NCI-H2107 treated with DMSO at 0.1 percent for 48 hours (cell line): ENCODE data around the gene UBASH3A.
A peak's percentile ranks its signal among the peaks of the same experiment; 100 is the strongest.

Experiments used
- DNase-seq: peaks from one replicate; lab custom pipeline; 2025; ENCODE audit not compliant: unreplicated experiment; lab: John Stamatoyannopoulos, UW

The UBASH3A gene

DNA sequence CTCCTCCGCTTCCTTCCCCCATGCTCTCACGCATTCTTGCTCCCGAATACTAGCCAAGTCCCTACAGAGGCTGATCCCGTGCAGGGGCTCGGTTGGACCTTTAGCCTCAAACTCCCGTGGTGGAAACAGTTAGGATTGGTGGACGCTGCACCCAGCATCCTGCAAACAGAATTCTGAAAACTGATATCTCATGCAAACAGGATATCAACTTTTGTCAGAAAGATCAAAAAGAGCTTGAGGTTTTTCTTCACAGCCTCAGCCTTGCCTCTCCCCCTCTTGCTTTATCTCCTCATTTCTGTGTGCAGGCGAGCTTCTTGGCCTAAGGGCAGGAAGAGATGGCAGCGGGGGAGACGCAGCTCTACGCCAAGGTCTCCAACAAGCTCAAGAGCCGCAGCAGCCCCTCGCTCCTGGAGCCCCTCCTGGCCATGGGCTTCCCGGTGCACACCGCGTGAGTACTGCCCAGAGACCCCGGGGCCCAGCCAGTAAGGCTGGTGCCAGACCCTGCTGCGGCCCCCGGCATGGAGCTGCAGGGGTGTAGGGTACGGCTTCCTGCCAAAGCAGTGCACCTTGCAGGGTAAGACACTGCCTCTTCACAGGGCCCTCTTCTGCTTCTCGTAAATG, at the start of gene UBASH3A:
Gene UBASH3A, plus strand, starts transcription at position 292 of the 621 bp plus-strand sequence. Its CDS starts 44 bp downstream, at position 336.
- no peak for DNase-seq

DNA sequence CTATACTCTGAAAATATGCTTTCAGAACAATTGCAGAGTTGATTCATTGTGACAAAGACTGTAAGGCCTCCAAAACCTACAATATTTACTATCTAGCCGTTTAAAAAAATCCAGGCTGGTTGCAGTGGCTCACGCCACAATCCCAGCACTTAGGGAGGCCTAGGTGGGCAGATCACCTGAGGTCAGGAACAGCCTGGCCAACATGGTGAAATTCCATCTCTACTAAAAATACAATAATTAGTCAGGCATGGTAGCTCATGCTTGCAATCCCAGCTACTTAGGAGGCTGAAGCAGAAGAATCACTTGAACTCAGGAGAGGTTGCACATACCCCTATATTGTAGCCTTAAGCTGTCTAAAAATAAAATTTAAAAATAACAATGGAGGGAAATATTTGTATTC, 47.7 kb upstream of the UBASH3A start:
- DNase-seq = no peak

DNA sequence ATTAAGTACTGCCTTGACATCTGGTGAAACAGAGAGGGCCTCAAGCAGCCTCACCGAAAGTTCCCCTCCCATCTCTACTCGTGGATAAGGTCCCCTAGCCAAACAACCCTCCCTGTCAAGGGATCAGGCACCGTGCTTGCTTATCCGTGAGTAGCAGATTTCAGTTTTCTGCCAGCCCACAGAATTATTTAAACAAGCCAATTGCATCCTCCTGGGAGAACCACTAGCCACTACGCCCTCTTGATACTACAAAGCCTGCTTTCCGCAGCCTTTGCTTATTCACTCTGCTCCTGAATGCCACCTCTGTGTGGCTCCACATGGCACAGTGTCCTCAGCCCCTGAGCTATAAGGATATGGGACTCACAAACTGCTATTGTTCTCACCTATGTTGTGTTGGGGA, 47.1 kb upstream of the UBASH3A start:
- DNase-seq = no peak

DNA sequence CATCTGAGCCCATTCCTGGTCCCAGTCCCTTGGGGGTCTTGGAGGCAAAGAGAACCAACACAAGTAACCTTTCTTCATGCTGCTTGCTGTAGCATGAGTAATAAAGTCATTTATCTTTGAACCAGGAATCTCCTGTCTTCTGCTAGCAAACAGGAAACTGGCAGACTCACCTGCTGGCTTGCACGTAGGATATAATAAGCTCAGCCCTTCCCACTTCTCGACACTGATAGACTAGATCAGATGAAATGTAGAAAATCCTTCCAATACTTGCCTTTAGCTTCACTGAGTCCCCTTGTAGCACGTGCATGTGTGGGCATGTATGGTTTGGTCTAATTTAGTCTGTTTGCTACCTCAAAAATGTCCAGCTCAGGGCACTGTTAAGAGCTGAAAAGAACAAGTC, 46.4 kb upstream of the UBASH3A start:
- DNase-seq = no peak

- no peak for DNase-seq
Measured at GRCh38 chr21:42358261-42358660, 45.4 kb upstream of the UBASH3A start.

DNA sequence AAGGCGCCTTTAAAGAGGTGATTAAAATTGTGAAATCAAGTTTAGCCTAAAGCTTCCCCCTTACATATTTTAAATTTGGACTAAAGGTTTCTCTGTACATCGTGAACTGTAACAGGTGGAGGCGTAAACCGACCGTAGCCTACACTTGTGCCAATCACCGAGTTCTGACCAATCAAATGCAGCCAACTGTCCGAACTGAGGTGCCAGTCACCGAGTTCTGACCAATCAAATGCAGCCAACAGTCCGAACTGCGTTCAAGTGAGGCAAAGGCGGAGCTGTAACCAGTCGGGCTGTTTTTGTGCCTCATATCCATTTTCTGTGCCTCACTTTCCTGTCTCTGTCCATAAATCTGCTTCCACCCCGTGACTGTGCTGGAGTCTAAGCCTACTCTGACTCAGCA, 44.8 kb upstream of the UBASH3A start:
- DNase-seq = no peak

DNA sequence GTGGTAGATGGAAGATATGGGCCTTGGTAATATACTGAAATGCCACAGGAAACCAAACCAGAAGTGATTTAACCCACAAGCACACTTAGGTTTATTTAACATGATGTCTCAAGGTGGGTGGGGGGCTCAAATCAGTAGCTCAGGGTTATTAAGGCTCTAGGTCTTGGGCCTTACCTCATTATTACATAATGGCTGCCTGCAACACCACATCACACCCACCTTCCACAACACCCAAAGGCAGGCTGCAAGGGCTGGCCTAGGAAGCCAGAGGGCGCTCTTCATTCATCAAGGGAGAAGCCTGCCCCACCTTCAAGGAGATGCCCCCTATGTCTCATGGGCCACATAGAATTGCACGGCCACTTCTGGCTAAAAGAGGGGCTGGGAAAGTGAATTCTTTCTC, 43.4 kb upstream of the UBASH3A start:
- DNase-seq = no peak

GRCh38 chr21:42361286-42361685, 42.4 kb upstream of the UBASH3A start:
- DNase-seq = no peak

DNA sequence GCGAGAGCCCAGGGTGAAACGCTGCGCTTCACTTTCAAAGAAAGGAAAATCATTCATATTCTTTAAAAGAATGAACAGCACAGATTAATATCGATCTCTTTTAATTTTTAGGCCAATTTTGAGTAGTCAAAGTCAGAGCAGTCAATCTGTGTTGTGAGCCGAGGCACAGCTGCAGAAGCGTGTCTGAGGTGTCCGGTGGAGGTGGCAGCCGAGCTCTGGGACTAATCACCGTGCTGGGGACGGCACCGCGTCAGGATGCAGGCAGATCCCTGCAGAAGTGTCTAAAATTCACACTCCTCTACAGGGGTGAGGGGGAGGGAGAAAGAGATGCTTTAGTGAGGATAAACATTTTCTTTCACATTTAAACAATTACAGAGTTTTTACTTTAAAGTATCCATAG, 41.5 kb upstream of the UBASH3A start:
- DNase-seq = no peak

GRCh38 chr21:42362700-42363099, 41.0 kb upstream of the UBASH3A start:
- DNase-seq = no peak

GRCh38 chr21:42363312-42363711, 40.4 kb upstream of the UBASH3A start:
- DNase-seq = no peak

GRCh38 chr21:42364304-42364865, 39.3 kb upstream of the UBASH3A start:
- DNase-seq = no peak

- no peak for DNase-seq
Measured at GRCh38 chr21:42365770-42366169, 37.9 kb upstream of the UBASH3A start.

DNA sequence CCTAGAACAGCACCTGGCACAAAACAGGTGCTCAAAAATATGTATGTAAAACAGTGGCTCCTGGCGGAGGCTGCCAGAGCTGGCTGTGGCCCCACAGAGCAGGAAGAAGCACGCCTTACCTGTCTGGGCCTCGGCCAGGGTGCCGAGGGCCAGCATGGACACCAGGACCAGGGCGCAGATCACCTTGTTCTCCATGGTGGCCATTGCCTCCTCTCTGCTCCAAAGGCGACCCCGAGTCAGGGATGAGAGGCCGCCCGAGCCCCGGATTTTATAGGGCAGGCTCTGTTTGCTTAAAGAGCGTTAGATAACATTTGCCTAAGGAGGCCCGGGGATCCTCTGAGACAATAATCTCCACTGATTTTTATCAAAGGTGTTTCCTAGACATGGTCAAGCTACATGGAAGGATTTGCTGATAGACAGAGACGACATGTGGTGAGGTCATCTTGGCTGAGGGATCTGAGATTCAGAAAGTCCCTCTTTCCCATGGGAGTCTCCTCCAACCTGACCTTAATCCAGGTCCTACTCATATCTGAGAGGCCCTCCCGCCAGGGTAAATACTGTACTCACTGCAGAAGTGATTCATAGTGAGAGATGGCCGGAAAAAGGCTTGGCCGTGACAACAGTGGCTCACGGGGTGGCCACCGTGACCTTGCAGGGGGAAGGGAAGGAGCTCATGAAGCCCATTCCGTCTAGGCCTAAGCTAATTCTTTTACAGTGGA, 37.3 kb upstream of the UBASH3A start, which contains the start of gene TFF1:
Gene TFF1, minus strand, starts transcription at position 244 of the 719 bp plus-strand sequence. Its CDS starts 40 bp downstream, at position 204.
- DNase-seq = no peak

DNA sequence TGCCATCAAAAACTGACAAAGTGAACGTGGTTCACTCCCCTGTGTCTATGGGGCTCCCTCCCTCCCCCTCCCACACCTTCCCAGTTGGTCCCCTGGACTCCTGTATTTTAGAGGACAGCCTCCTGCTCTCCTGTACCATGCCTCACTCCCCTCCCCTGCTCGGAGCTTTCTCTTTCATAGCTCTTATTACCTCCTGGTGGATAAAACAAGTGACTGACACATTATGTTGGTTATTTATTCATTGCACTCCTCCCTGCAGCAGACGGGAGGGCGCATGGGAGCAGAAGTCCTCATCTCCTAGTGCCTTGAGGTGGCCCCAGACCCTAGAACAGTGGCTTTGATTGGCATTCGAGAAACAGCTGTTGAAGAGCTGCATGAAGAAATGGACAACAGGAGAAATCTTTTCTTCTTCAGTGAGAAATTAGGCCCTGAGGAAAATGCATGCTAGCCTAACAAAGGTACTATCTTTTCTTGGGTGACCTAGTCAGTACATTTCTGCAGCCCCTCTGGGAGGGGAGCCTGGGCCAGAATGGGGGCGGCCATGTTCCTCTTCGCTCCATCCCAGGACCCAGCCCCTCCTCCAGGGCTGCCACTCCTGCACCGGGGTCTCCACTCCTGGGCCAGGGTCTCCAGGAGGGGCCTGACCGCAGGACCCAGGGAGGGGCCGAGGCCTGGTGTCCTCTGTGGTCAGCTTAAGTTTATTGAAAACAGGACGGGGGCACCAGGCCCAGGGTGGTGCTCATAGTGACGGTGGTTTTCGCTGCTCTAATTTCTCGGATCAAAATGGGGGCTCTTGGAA, 36.1 kb upstream of the UBASH3A start:
- peak; percentile 43 for DNase-seq

- no peak for DNase-seq
Measured at GRCh38 chr21:42369821-42370220, 33.9 kb upstream of the UBASH3A start.

- DNase-seq = no peak
Measured at GRCh38 chr21:42370894-42371654, 32.6 kb upstream of the UBASH3A start.

DNA sequence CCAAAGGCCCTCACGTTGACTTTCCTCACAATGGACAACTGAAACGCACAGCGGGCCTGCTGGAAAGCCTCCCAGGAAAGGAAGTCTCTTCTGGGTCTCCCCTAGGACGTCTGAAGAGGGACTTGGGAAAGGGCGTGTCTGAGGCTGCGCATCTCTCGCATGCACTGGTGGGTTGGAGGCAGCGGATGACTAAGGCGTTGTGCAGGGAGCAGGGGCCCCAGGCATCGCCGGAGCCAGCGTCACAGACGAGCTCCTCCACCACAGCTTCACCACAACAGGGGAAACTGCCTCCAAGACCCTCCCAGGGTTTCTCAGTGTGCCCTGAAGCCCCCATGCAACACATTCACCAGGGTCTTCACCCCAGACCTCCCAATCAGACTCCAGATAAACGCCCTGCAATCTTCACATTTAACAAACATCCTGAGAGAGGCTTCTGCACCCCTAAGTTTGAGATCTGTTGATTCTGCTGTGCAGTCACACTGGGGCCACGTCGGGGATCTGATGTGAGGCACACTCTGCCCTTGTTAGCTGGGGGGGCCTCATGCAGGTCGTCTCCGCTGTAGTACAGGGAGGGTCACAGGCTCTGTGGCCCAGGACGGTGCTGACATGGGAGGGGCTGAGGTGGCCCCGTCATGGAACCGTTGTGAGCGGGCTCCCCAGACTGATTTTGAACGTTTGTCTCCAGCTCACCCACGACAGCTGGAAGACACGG, 30.4 kb upstream of the UBASH3A start:
- no peak for DNase-seq

- no peak for DNase-seq
Measured at GRCh38 chr21:42373908-42374455, 29.7 kb upstream of the UBASH3A start.

DNA sequence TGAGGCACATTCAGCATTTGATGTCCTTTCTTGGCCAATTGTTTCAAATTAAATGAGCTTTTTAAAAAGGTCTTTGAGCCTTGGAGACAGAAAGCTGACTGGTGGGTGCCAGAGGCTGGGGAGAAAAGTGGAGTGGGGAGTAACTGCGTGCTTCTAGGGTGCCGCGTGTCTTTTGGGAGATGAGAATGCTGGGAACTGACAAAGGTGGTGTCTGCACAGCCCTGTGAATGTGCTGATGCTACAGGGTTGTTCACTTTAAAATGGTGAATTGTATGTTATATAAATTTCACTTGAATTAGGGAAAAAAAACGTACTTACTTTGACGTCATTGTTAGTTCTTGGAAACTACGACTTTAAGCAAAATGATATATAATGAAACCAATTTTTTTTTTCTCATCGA, 29.2 kb upstream of the UBASH3A start:
- no peak for DNase-seq
